Measurements from ENCODE around the gene SECISBP2L. TPM values are rescaled to one million over a fixed set of nuclear protein-coding genes. Genes with fewer than 3 reads are reported as not detected.
"Not testable (repeated sequence)": the region's sequence is repeated elsewhere in the genome, so short reads cannot be mapped to it uniquely, and the experiment has no call there.

SECISBP2L gene
- total RNA-seq, 1 donor from 2014 or later: 20.4 TPM

GRCh38 chr15:49075881-49076280, 29.6 kb upstream of the SECISBP2L start:
- Histone ChIP-seq H3K36me3 (ENCODE audit: control insufficient read depth in 3 of 3, insufficient read depth in 3 of 3, low read length in 3 of 3) (no peaks in the 10 kb centered on the region), H3K27me3 (ENCODE audit: control insufficient read depth in 3 of 3, insufficient read depth in 3 of 3, low read length in 3 of 3) (no peaks in the 10 kb centered on the region), H3K4me1 (ENCODE audit: control insufficient read depth in 3 of 3, insufficient read depth in 3 of 3, low read length in 3 of 3) (no peaks in the 10 kb centered on the region), H3K4me3 (ENCODE audit: low read length in 3 of 3) (no peak overlapping the region), H3K9me3 (ENCODE audit: control insufficient read depth in 3 of 3, low read length in 3 of 3) (no peaks in the 10 kb centered on the region), H3K9ac (ENCODE audit: low read depth in 1 of 3, low read length in 3 of 3) (no peak overlapping the region), H3K27ac (ENCODE audit: low read depth, low read length) (no peak overlapping the region)

GRCh38 chr15:49074589-49075287, 28.5 kb upstream of the SECISBP2L start:
- H3K4me3 ChIP-seq (ENCODE audit: low read length in 3 of 3); H3K9ac ChIP-seq (ENCODE audit: low read depth in 1 of 3, low read length in 3 of 3); H3K4me1 ChIP-seq (ENCODE audit: control insufficient read depth in 3 of 3, insufficient read depth in 3 of 3, low read length in 3 of 3); H3K27me3 ChIP-seq (ENCODE audit: control insufficient read depth in 3 of 3, insufficient read depth in 3 of 3, low read length in 3 of 3); H3K9me3 ChIP-seq (ENCODE audit: control insufficient read depth in 3 of 3, low read length in 3 of 3); H3K36me3 ChIP-seq (ENCODE audit: control insufficient read depth in 3 of 3, insufficient read depth in 3 of 3, low read length in 3 of 3); H3K27ac ChIP-seq (ENCODE audit: low read depth, low read length): not testable (repeated sequence)

- peaks cover 0 to 2% (median 0%) of the 10 kb centered on the region in 3 donors for H3K27me3 ChIP-seq (ENCODE audit: control insufficient read depth in 3 of 3, insufficient read depth in 3 of 3, low read length in 3 of 3)
- H3K9ac ChIP-seq (ENCODE audit: low read depth in 1 of 3, low read length in 3 of 3): no peak overlapping the region
- H3K36me3 ChIP-seq (ENCODE audit: control insufficient read depth in 3 of 3, insufficient read depth in 3 of 3, low read length in 3 of 3): no peaks in the 10 kb centered on the region
- H3K27ac ChIP-seq (ENCODE audit: low read depth, low read length): no peak overlapping the region
- H3K4me1 ChIP-seq (ENCODE audit: control insufficient read depth in 3 of 3, insufficient read depth in 3 of 3, low read length in 3 of 3): no peaks in the 10 kb centered on the region
- H3K4me3 ChIP-seq (ENCODE audit: low read length in 3 of 3): no peak overlapping the region
- H3K9me3 ChIP-seq (ENCODE audit: control insufficient read depth in 3 of 3, low read length in 3 of 3): no peaks in the 10 kb centered on the region
Observed at GRCh38 chr15:49066372-49066771, 20.1 kb upstream of the SECISBP2L start.

- Histone ChIP-seq H3K4me1 (ENCODE audit: control insufficient read depth in 3 of 3, insufficient read depth in 3 of 3, low read length in 3 of 3) (no peaks in the 10 kb centered on the region), H3K4me3 (ENCODE audit: low read length in 3 of 3) (no peak overlapping the region), H3K9ac (ENCODE audit: low read depth in 1 of 3, low read length in 3 of 3) (no peak overlapping the region), H3K27ac (ENCODE audit: low read depth, low read length) (no peak overlapping the region), H3K27me3 (ENCODE audit: control insufficient read depth in 3 of 3, insufficient read depth in 3 of 3, low read length in 3 of 3) (peaks cover 0 to 2% (median 0%) of the 10 kb centered on the region in 3 donors), H3K9me3 (ENCODE audit: control insufficient read depth in 3 of 3, low read length in 3 of 3) (no peaks in the 10 kb centered on the region), H3K36me3 (ENCODE audit: control insufficient read depth in 3 of 3, insufficient read depth in 3 of 3, low read length in 3 of 3) (no peaks in the 10 kb centered on the region)
Observed at GRCh38 chr15:49064884-49065283, 18.6 kb upstream of the SECISBP2L start.

- Histone ChIP-seq H3K4me1 (ENCODE audit: control insufficient read depth in 3 of 3, insufficient read depth in 3 of 3, low read length in 3 of 3) (no peaks in the 10 kb centered on the region), H3K36me3 (ENCODE audit: control insufficient read depth in 3 of 3, insufficient read depth in 3 of 3, low read length in 3 of 3) (no peaks in the 10 kb centered on the region), H3K4me3 (ENCODE audit: low read length in 3 of 3) (no peak overlapping the region), H3K27me3 (ENCODE audit: control insufficient read depth in 3 of 3, insufficient read depth in 3 of 3, low read length in 3 of 3) (peaks cover 0 to 2% (median 0%) of the 10 kb centered on the region in 3 donors), H3K27ac (ENCODE audit: low read depth, low read length) (no peak overlapping the region), H3K9me3 (ENCODE audit: control insufficient read depth in 3 of 3, low read length in 3 of 3) (no peaks in the 10 kb centered on the region), H3K9ac (ENCODE audit: low read depth in 1 of 3, low read length in 3 of 3) (no peak overlapping the region)
Observed at GRCh38 chr15:49064281-49064653, 18.0 kb upstream of the SECISBP2L start.

- H3K4me1 ChIP-seq (ENCODE audit: control insufficient read depth in 3 of 3, insufficient read depth in 3 of 3, low read length in 3 of 3): no peaks in the 10 kb centered on the region
- H3K36me3 ChIP-seq (ENCODE audit: control insufficient read depth in 3 of 3, insufficient read depth in 3 of 3, low read length in 3 of 3): no peaks in the 10 kb centered on the region
- H3K4me3 ChIP-seq (ENCODE audit: low read length in 3 of 3): no peak overlapping the region
- H3K9me3 ChIP-seq (ENCODE audit: control insufficient read depth in 3 of 3, low read length in 3 of 3): no peaks in the 10 kb centered on the region
- H3K27ac ChIP-seq (ENCODE audit: low read depth, low read length): no peak overlapping the region
- no peak overlapping the region for H3K9ac ChIP-seq (ENCODE audit: low read depth in 1 of 3, low read length in 3 of 3)
- peaks cover 0 to 2% (median 0%) of the 10 kb centered on the region in 3 donors for H3K27me3 ChIP-seq (ENCODE audit: control insufficient read depth in 3 of 3, insufficient read depth in 3 of 3, low read length in 3 of 3)
Observed at GRCh38 chr15:49063402-49064280, 17.4 kb upstream of the SECISBP2L start.

- H3K27me3 ChIP-seq (ENCODE audit: control insufficient read depth in 3 of 3, insufficient read depth in 3 of 3, low read length in 3 of 3): no peaks in the 10 kb centered on the region
- H3K4me3 ChIP-seq (ENCODE audit: low read length in 3 of 3): no peak overlapping the region
- no peak overlapping the region for H3K9ac ChIP-seq (ENCODE audit: low read depth in 1 of 3, low read length in 3 of 3)
- no peaks in the 10 kb centered on the region for H3K4me1 ChIP-seq (ENCODE audit: control insufficient read depth in 3 of 3, insufficient read depth in 3 of 3, low read length in 3 of 3)
- no peaks in the 10 kb centered on the region for H3K36me3 ChIP-seq (ENCODE audit: control insufficient read depth in 3 of 3, insufficient read depth in 3 of 3, low read length in 3 of 3)
- no peak overlapping the region for H3K27ac ChIP-seq (ENCODE audit: low read depth, low read length)
- H3K9me3 ChIP-seq (ENCODE audit: control insufficient read depth in 3 of 3, low read length in 3 of 3): no peaks in the 10 kb centered on the region
Observed at GRCh38 chr15:49062900-49063299, 16.7 kb upstream of the SECISBP2L start.

- no peaks in the 10 kb centered on the region for H3K36me3 ChIP-seq (ENCODE audit: control insufficient read depth in 3 of 3, insufficient read depth in 3 of 3, low read length in 3 of 3)
- H3K9ac ChIP-seq (ENCODE audit: low read depth in 1 of 3, low read length in 3 of 3): no peak overlapping the region
- H3K9me3 ChIP-seq (ENCODE audit: control insufficient read depth in 3 of 3, low read length in 3 of 3): no peaks in the 10 kb centered on the region
- no peaks in the 10 kb centered on the region for H3K4me1 ChIP-seq (ENCODE audit: control insufficient read depth in 3 of 3, insufficient read depth in 3 of 3, low read length in 3 of 3)
- no peak overlapping the region for H3K27ac ChIP-seq (ENCODE audit: low read depth, low read length)
- H3K27me3 ChIP-seq (ENCODE audit: control insufficient read depth in 3 of 3, insufficient read depth in 3 of 3, low read length in 3 of 3): no peaks in the 10 kb centered on the region
- H3K4me3 ChIP-seq (ENCODE audit: low read length in 3 of 3): no peak overlapping the region
Observed at GRCh38 chr15:49060710-49061495, 14.7 kb upstream of the SECISBP2L start.

GRCh38 chr15:49059491-49059890, 13.2 kb upstream of the SECISBP2L start:
- no peak overlapping the region for H3K9ac ChIP-seq (ENCODE audit: low read depth in 1 of 3, low read length in 3 of 3)
- no peak overlapping the region for H3K27ac ChIP-seq (ENCODE audit: low read depth, low read length)

More at GRCh38 chr15:49059491-49059890, 13.2 kb upstream of the SECISBP2L start:
- Histone ChIP-seq H3K4me3 (ENCODE audit: low read length in 3 of 3) (no peak overlapping the region), H3K36me3 (ENCODE audit: control insufficient read depth in 3 of 3, insufficient read depth in 3 of 3, low read length in 3 of 3) (no peaks in the 10 kb centered on the region), H3K4me1 (ENCODE audit: control insufficient read depth in 3 of 3, insufficient read depth in 3 of 3, low read length in 3 of 3) (no peaks in the 10 kb centered on the region), H3K9me3 (ENCODE audit: control insufficient read depth in 3 of 3, low read length in 3 of 3) (no peaks in the 10 kb centered on the region), H3K27me3 (ENCODE audit: control insufficient read depth in 3 of 3, insufficient read depth in 3 of 3, low read length in 3 of 3) (no peaks in the 10 kb centered on the region)
